ENCODE results near the gene TTC7B. TPM values are rescaled to one million over a fixed set of nuclear protein-coding genes. Genes with fewer than 3 reads are reported as not detected.
A peak's percentile ranks its signal among the peaks of the same experiment; 100 is the strongest.
"Not testable (repeated sequence)": the region's sequence is repeated elsewhere in the genome, so short reads cannot be mapped to it uniquely, and the experiment has no call there.

Gene TTC7B
- total RNA-seq, 1 donor = 24.9 TPM

DNA sequence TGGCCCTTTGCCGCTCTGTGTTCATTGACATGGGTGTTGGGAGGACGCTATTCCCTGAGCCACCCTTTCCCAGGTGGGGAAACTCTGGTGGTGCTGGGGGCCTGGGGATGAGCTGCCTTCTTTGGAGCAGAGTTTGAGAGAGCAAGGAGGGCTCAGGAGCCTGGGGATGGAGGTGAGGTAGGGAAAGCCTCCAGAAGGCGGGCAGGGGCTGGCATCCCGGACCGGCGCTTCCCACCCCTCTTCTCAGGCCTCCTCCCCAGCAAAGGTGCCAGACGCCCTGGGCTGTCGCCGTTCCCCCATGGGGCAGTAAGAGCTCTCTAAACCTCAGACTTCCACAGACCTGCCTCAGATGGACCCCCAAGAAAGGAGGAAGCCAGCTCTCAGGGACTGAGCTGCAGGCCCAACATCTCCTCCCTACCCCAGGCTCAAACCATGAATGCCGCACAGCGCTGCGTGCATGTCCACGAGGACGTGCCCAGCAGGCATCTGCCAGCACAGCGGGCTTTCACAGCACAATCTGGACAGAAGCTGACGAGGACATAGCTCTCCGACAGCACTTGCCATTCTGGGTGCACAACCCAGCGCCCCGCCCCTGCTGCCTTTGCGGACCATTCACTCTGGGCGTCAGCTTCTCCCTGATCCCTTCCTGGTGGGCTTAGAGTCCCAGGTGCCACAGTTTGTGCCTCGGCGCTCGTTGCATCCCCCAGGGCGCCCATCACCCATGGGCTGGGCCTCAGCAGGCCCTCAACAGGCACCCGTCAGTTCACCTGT lies 14.9 kb upstream of the TTC7B start:
- TF ChIP-seq, protein P1, sequence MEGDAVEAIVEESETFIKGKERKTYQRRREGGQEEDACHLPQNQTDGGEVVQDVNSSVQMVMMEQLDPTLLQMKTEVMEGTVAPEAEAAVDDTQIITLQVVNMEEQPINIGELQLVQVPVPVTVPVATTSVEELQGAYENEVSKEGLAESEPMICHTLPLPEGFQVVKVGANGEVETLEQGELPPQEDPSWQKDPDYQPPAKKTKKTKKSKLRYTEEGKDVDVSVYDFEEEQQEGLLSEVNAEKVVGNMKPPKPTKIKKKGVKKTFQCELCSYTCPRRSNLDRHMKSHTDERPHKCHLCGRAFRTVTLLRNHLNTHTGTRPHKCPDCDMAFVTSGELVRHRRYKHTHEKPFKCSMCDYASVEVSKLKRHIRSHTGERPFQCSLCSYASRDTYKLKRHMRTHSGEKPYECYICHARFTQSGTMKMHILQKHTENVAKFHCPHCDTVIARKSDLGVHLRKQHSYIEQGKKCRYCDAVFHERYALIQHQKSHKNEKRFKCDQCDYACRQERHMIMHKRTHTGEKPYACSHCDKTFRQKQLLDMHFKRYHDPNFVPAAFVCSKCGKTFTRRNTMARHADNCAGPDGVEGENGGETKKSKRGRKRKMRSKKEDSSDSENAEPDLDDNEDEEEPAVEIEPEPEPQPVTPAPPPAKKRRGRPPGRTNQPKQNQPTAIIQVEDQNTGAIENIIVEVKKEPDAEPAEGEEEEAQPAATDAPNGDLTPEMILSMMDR (IDR thresholded peaks at IDR 0.05; ENCODE audit: insufficient read depth, low read length) = no peak
- DNase-seq (ENCODE audit: low read depth) = no peak
- H3K4me3 ChIP-seq (ENCODE audit: low read depth, low read length) = no peak overlapping the region

DNA sequence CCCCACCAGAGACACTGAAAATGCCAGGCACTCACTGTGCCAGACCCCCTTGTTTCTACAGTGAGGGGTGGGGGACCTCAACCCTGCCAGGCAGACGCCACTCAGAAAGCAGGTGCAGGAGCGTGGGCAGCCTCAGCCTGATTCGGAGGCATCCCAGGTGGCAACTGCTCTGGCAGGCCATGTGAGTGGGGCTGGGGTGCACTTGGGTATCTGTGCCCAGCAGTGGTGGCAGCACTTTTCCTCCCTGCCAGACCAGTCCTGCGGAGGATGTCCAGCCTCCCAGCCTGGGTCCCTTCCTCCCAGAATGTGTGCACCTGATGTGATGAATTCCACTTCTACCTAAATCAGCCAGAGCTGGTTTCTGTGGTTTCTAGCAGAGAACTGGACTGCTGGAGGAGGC lies 13.4 kb upstream of the TTC7B start:
- TF ChIP-seq, protein P1 (IDR thresholded peaks at IDR 0.05; ENCODE audit: insufficient read depth, low read length) = no peak
- H3K4me3 ChIP-seq (ENCODE audit: low read depth, low read length) = no peak overlapping the region
- no peak for DNase-seq (ENCODE audit: low read depth)

DNA sequence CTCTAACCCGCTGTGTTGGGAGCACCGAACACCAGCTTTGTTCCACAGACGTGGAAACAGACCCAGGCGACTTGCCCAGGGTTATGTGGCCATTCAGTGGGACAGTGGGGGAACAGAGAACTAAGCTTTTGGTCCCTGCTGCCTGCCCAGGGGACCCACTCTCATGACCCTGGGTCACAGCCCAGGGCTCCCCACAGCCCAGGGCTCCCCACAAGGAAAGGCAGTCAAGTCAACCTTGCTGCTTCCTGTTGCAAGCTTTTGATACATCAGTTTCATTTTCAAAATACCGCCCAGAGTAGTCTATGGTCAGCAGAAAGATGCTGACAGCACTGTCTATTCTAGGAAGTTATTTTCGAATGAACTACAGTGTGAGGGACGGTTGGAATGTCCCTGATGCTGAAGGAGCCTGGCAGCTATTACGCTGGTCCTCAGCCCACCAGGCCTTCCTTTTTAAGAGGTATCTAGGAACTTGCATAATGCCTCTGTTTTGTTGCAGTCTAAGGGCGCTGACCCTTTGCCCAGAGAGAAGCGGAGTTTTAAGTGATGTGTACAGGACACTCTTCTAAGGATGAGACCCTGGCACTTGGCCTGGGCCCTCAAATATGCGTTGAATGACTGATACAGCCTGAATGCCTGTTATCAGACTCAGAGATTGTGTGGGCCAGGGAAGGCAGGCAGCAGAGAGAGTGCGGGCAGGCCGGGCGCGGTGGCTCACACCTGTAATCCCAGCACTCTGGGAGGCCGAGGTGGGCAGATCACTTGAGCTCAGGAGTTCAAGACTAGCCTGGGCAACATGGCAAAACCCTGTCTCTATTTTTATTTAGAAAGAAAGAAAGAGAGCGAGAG lies 12.6 kb upstream of the TTC7B start:
- no peak for DNase-seq (ENCODE audit: low read depth)
- TF ChIP-seq, protein P1 (IDR thresholded peaks at IDR 0.05; ENCODE audit: insufficient read depth, low read length) = no peak
- H3K4me3 ChIP-seq (ENCODE audit: low read depth, low read length) = peak overlapping the region; percentile 50

DNA sequence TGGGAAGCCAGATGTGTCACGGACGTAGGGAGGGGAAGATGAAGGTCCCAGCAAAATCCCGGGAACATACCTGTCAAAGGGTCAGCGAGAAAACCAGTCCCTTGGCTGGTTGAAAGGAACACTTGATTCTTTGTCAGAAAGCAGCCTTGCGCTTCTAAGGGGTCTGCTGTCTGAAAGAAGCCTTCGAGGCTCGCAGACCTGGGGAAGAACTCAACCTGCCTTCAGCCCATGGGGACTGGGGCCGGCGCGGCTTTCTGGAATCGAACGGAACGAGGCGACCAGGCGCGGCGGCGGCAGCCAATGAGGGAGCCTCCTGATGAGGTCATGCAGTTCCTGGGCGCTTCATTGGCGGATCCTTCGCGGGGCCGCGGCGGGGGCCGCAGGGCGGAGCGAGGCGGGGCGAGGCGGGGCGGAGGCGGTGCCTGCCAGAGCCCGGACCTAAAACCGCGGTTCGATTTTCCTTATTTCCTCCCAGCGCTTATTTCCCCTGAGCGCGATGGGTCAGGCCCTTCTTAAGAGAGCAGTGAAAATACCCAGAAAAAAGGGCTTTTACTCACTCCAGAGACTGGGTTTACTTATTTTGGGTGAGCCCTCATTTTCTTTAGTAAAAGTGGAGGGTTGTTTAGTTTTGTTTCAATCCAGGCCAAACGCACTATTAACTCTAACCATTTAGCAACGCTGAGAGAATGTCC lies 11.8 kb upstream of the TTC7B start:
- H3K4me3 ChIP-seq (ENCODE audit: low read depth, low read length) = peak overlapping the region; percentile 59
- TF ChIP-seq, protein P1 (IDR thresholded peaks at IDR 0.05; ENCODE audit: insufficient read depth, low read length) = no peak
- peak; percentile 76 for DNase-seq (ENCODE audit: low read depth)

DNA sequence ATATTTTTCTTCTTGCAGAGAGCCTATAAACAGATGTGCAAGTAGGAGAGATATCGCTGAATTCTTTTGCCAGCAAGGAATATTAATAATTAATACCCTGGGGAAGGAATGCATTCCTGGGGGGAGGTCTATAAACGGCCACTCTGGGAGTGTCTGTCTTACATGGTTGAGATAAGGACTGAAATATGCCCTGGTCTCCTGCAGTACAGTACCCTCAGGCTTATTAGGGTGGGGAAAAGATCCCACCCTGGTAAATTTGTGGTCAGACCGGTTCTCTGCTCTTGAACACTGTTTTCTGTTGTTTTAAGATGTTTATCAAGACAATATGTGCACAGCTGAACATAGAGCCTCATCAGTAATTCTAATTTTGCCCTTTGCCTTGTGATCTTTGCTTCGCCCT lies 7.3 kb upstream of the TTC7B start:
- DNase-seq (ENCODE audit: low read depth); H3K4me3 ChIP-seq (ENCODE audit: low read depth, low read length): not testable (repeated sequence)

DNA sequence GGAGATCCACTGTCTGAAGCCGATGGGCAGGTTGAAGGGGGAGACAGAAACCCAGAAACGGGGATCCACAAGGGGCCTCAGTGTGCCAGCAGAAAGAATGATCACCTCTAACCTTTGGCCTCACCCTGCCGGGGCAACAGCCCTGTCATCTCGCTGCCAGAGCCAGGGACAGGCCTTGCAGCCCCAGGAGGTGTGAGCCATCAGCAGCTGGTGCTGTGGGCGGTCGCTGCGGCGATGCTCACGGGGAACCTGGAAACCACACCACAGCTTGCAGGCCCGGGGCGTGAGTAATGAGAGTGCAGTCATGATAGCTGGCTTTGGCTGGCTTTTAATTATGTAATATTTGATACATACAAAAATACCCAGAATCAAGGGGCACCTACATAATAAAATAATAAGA lies 4.7 kb upstream of the TTC7B start:
- no peak overlapping the region for H3K4me3 ChIP-seq (ENCODE audit: low read depth, low read length)
- TF ChIP-seq, protein P1 (IDR thresholded peaks at IDR 0.05; ENCODE audit: insufficient read depth, low read length) = no peak
- peak; percentile 12 for DNase-seq (ENCODE audit: low read depth)
